ENCODE measurements around the gene ZDHHC11B.
"Not testable (repeated sequence)": the region's sequence is repeated elsewhere in the genome, so short reads cannot be mapped to it uniquely, and the experiment has no call there.

The ZDHHC11B gene

DNA sequence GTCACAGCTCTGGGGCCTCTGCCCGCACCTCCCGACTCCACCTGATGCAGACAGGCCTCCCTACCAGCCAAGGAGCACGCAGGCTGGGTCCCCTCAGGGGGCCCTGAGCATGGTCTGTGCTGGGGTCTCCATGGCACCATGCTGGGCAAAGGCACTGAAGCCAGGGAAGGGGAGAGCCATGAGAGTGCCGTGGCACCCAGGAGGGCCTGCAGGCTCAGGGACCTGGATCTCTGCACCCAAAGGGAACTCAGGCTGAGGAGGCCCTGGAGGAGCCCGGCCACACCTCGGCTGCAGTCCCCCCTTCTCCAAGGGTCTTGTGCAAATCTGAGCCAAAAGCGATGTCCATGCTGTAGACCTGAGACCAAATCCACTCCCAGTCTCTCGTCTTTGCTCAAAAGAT is 32.5 kb downstream of the ZDHHC11B start:
- H3K9me3 ChIP-seq (ENCODE audit: control insufficient read depth, insufficient read depth, low read depth, low read length); H3K4me1 ChIP-seq (ENCODE audit: control insufficient read depth, insufficient read depth, low read length); CTCF ChIA-PET; H3K4me3 ChIP-seq (ENCODE audit: low read depth, low read length); POLR2A ChIA-PET; H3K27ac ChIP-seq (ENCODE audit: extremely low read depth, low read depth, low read length); H3K36me3 ChIP-seq (ENCODE audit: control insufficient read depth in 2 of 2, insufficient read depth in 1 of 2, low read length in 2 of 2): not testable (repeated sequence)

DNA sequence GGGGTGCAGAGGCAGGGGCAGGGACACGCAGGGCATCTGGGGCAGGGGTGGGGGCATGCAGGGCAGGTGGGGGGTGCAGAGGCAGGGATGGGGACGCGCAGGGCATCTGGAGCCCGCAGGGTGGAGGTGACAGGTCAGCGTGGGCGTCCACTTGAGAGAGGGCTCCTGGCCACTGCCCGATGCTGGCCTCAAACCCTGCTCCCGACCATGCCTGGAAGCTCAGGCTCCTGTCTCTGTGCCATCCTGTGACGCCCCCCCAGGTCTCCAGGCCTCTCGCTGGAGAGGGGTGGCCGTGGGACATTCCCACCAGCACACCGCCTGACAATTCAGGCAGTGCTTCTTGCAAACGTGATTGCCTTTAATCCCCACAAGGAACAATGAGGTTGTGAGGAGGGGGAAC is 33.0 kb downstream of the ZDHHC11B start:
- no peaks in the 10 kb centered on the region for H3K4me1 ChIP-seq (ENCODE audit: control insufficient read depth, insufficient read depth, low read length)
- ChIA-PET CTCF (no interaction called here), POLR2A (no interaction called here)
- no peak overlapping the region for H3K4me3 ChIP-seq (ENCODE audit: low read depth, low read length)
- TF ChIP-seq, protein P1, sequence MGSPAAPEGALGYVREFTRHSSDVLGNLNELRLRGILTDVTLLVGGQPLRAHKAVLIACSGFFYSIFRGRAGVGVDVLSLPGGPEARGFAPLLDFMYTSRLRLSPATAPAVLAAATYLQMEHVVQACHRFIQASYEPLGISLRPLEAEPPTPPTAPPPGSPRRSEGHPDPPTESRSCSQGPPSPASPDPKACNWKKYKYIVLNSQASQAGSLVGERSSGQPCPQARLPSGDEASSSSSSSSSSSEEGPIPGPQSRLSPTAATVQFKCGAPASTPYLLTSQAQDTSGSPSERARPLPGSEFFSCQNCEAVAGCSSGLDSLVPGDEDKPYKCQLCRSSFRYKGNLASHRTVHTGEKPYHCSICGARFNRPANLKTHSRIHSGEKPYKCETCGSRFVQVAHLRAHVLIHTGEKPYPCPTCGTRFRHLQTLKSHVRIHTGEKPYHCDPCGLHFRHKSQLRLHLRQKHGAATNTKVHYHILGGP (tag by site-specific recombination; IDR thresholded peaks at IDR 0.05): no peak
- no peak for TF ChIP-seq ZNF324 (tag by site-specific recombination; IDR thresholded peaks at IDR 0.05)
- no peak for TF ChIP-seq MYNN (tag by site-specific recombination; IDR thresholded peaks at IDR 0.05; ENCODE audit: borderline replicate concordance)
- TF ChIP-seq, protein P2, sequence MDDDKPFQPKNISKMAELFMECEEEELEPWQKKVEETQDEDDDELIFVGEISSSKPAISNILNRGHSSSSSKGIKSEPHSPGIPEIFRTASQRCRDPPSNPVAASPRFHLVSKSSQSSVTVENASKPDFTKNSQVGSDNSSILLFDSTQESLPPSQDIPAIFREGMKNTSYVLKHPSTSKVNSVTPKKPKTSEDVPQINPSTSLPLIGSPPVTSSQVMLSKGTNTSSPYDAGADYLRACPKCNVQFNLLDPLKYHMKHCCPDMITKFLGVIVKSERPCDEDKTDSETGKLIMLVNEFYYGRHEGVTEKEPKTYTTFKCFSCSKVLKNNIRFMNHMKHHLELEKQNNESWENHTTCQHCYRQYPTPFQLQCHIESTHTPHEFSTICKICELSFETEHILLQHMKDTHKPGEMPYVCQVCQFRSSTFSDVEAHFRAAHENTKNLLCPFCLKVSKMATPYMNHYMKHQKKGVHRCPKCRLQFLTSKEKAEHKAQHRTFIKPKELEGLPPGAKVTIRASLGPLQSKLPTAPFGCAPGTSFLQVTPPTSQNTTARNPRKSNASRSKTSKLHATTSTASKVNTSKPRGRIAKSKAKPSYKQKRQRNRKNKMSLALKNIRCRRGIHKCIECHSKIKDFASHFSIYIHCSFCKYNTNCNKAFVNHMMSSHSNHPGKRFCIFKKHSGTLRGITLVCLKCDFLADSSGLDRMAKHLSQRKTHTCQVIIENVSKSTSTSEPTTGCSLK (tag by site-specific recombination; IDR thresholded peaks at IDR 0.05): no peak
- TF ChIP-seq ZNF184 (tag by site-specific recombination; IDR thresholded peaks at IDR 0.05): no peak
- TF ChIP-seq, protein P3, sequence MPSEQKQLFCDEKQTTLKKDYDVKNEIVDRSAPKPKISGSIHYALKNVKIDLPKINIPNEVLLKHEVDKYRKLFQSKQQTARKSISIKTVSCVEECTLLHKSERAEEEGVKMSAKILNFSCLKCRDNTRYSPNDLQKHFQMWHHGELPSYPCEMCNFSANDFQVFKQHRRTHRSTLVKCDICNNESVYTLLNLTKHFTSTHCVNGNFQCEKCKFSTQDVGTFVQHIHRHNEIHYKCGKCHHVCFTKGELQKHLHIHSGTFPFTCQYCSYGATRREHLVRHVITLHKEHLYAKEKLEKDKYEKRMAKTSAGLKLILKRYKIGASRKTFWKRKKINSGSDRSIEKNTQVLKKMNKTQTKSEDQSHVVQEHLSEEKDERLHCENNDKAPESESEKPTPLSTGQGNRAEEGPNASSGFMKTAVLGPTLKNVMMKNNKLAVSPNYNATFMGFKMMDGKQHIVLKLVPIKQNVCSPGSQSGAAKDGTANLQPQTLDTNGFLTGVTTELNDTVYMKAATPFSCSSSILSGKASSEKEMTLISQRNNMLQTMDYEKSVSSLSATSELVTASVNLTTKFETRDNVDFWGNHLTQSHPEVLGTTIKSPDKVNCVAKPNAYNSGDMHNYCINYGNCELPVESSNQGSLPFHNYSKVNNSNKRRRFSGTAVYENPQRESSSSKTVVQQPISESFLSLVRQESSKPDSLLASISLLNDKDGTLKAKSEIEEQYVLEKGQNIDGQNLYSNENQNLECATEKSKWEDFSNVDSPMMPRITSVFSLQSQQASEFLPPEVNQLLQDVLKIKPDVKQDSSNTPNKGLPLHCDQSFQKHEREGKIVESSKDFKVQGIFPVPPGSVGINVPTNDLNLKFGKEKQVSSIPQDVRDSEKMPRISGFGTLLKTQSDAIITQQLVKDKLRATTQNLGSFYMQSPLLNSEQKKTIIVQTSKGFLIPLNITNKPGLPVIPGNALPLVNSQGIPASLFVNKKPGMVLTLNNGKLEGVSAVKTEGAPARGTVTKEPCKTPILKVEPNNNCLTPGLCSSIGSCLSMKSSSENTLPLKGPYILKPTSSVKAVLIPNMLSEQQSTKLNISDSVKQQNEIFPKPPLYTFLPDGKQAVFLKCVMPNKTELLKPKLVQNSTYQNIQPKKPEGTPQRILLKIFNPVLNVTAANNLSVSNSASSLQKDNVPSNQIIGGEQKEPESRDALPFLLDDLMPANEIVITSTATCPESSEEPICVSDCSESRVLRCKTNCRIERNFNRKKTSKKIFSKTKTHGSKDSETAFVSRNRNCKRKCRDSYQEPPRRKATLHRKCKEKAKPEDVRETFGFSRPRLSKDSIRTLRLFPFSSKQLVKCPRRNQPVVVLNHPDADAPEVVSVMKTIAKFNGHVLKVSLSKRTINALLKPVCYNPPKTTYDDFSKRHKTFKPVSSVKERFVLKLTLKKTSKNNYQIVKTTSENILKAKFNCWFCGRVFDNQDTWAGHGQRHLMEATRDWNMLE (tag by site-specific recombination; conservative IDR thresholded peaks at IDR 0.05; ENCODE audit: low read depth): no peak
- no peaks in the 10 kb centered on the region for H3K9me3 ChIP-seq (ENCODE audit: control insufficient read depth, insufficient read depth, low read depth, low read length)
- no peaks in the 10 kb centered on the region for H3K36me3 ChIP-seq (ENCODE audit: control insufficient read depth in 2 of 2, insufficient read depth in 1 of 2, low read length in 2 of 2)
- H3K27ac ChIP-seq (ENCODE audit: extremely low read depth, low read depth, low read length): no peak overlapping the region

DNA sequence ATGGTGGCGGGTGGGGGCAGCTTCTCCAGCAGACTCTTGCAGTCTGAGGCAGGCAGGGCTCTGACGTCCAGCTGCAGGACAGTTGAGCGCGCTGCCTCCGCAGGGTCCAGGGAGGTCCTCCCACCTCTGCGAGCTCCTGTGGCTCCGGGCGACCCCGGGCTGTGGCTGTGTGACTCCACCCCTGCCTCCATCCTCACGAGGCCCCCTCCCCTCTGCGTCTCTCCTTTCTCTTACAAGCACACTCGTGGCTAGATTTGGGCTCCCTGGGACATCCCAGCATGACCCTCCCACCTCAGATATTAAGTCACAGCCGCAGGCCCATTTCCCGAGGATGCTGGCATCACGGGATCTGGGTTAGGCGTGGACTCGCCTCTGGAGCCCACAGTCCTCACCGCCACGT is 34.3 kb downstream of the ZDHHC11B start:
- H3K36me3 ChIP-seq (ENCODE audit: control insufficient read depth in 2 of 2, insufficient read depth in 1 of 2, low read length in 2 of 2); H3K27ac ChIP-seq (ENCODE audit: extremely low read depth, low read depth, low read length); H3K4me3 ChIP-seq (ENCODE audit: low read depth, low read length); H3K4me1 ChIP-seq (ENCODE audit: control insufficient read depth, insufficient read depth, low read length); H3K9me3 ChIP-seq (ENCODE audit: control insufficient read depth, insufficient read depth, low read depth, low read length); CTCF ChIA-PET; POLR2A ChIA-PET: not testable (repeated sequence)

DNA sequence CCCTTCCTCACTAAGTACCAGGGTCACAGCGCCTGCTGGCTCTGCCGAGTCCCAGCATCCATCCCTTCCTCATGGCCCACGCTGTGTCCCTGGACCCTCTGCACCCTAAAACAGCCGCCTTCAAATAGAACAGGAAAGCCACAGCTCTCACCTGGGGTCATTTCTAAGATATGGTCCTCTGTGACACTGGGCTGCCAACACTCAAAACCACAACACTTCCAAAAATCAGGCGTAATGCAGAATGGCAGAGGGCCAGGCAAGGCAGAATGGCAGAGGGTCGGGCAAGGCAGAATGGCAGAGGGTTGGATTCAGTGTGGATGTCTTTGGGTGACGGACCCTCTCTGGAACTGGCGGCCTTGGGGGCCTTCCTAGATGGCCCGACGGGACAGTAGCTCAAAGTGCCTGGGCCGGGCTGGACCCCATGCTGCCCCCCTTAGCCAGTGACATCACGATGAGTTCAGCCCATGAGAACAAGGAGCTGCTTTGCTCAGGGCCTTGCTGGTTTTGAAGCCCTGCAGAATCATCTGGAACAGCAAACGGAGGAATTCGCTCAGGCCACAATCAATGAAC is 35.3 kb downstream of the ZDHHC11B start:
- Histone ChIP-seq H3K36me3 (ENCODE audit: control insufficient read depth in 2 of 2, insufficient read depth in 1 of 2, low read length in 2 of 2) (no peaks in the 10 kb centered on the region), H3K9me3 (ENCODE audit: control insufficient read depth, insufficient read depth, low read depth, low read length) (no peaks in the 10 kb centered on the region), H3K4me3 (ENCODE audit: low read depth, low read length) (no peak overlapping the region), H3K4me1 (ENCODE audit: control insufficient read depth, insufficient read depth, low read length) (no peaks in the 10 kb centered on the region), H3K27ac (ENCODE audit: extremely low read depth, low read depth, low read length) (no peak overlapping the region)
- TF ChIP-seq GLIS2 (tag by site-specific recombination; IDR thresholded peaks at IDR 0.05) (no peak), ZBTB1 (tag by site-specific recombination; IDR thresholded peaks at IDR 0.05) (no peak), ZNF211 (tag by site-specific recombination; IDR thresholded peaks at IDR 0.05; ENCODE audit: low read depth) (no peak)
- TF ChIP-seq, protein P4, sequence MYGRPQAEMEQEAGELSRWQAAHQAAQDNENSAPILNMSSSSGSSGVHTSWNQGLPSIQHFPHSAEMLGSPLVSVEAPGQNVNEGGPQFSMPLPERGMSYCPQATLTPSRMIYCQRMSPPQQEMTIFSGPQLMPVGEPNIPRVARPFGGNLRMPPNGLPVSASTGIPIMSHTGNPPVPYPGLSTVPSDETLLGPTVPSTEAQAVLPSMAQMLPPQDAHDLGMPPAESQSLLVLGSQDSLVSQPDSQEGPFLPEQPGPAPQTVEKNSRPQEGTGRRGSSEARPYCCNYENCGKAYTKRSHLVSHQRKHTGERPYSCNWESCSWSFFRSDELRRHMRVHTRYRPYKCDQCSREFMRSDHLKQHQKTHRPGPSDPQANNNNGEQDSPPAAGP (tag by site-specific recombination; IDR thresholded peaks at IDR 0.05): no peak
- ChIA-PET CTCF (no interaction called here), POLR2A (no interaction called here)

DNA sequence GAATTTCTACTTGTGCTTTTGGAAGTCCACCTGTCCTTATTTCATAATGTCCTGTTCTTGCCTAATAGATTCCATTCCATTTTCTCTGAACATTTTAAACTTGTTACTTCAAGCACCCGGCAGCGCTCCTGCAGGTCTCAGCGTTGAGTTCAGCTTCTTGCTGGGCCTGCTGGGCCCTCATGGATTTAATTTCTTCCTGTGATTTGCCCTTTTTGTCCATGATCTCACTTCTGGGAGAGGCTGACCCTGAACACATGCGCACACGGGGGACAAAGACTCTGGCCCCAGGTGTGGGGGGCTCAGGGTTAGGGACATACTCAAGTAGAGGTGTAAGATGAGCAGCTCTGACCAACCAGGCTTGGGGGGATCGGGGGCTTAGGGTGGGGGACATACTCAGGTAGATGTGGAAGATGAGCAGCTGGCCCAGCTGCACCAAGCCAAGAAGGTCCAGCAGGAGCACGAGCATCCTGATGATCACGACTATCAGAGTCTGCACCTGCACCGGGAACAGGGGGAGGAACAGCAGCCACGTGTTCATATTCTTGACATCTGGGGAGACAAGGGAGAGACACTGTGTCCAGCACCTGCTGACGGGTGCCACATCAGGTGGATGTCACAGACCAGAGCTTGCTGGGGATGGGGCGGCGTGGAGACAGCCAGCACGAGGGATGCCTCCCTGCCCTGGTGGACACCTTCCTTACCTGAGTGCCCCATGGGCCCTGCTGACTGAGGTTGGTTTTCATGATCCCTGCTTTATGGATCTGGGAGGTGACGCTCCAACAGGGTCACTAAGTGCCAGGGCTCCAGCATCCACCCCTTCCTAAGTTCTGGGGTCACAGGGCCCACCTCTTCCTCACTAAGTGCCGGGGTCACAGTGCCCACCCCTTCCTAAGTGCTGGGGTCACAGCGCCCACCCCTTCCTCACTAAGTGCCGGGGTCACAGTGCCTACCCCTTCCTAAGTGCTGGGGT is 36.2 kb downstream of the ZDHHC11B start:
- H3K27ac ChIP-seq (ENCODE audit: extremely low read depth, low read depth, low read length); H3K36me3 ChIP-seq (ENCODE audit: control insufficient read depth in 2 of 2, insufficient read depth in 1 of 2, low read length in 2 of 2); H3K9me3 ChIP-seq (ENCODE audit: control insufficient read depth, insufficient read depth, low read depth, low read length); CTCF ChIA-PET; H3K4me3 ChIP-seq (ENCODE audit: low read depth, low read length); POLR2A ChIA-PET; H3K4me1 ChIP-seq (ENCODE audit: control insufficient read depth, insufficient read depth, low read length): not testable (repeated sequence)
